Naive thymus-derived CD8-positive, alpha-beta T cell (primary cell): ENCODE measurements around the gene KIF25. TPM values are rescaled to one million over a fixed set of nuclear protein-coding genes. Genes with fewer than 3 reads are reported as not detected.
"Not testable (repeated sequence)": the region's sequence is repeated elsewhere in the genome, so short reads cannot be mapped to it uniquely, and the experiment has no call there.

Experiments used
- ATAC-seq, 2 donors: fragments of 150-1000 bp; cut with Tn5 transposase in 1 of 2; sonication (Bioruptor Pico), chemical (Tn5 transposase) in 1 of 2; 1 replicate in 1 of 2; 2 replicates in 1 of 2; pipeline ENCODE4 v1.10.0; 2021; ENCODE audit warnings: mild to moderate bottlenecking in 2 of 2, moderate library complexity in 2 of 2
- POLR2A ChIA-PET: fragments of 350-600 bp; sonication (Branson Sonifier 250); formaldehyde crosslinking; loops from one replicate; lab custom pipeline; 2021; ENCODE audit warnings: antibody characterized with exemption; lab: Charles Lee
- DNase-seq, 10 donors: peaks; one replicate each; pipeline versions ENCODE4 v3.0.0 to v3.0.0-alpha.2; 2020 to 2022
- H3K27ac Mint-ChIP-seq, 10 donors: one replicate each; pipeline ENCODE4 v1.8.0; 2020 to 2022; ENCODE audit warnings: mild to moderate bottlenecking in 10 of 10, mixed read lengths in 10 of 10, moderate library complexity in 4 of 10, inconsistent platforms in 1 of 10
- H3K27me3 Mint-ChIP-seq, 5 donors: one replicate each; pipeline ENCODE4 v1.8.0; 2021 to 2022; ENCODE audit warnings: mixed read lengths in 5 of 5
- H3K36me3 Mint-ChIP-seq, 3 donors: one replicate each; pipeline ENCODE4 v1.8.0; 2020 to 2022; ENCODE audit warnings: mixed read lengths in 3 of 3, mild to moderate bottlenecking in 2 of 3, inconsistent platforms in 1 of 3
- H3K4me1 Mint-ChIP-seq, 4 donors: one replicate each; pipeline ENCODE4 v1.8.0; 2021 to 2022; ENCODE audit warnings: mixed read lengths in 4 of 4
- H3K4me3 Mint-ChIP-seq, 10 donors: one replicate each; pipeline ENCODE4 v1.8.0; 2020 to 2022; ENCODE audit warnings: mild to moderate bottlenecking in 10 of 10, mixed read lengths in 10 of 10, moderate library complexity in 6 of 10, inconsistent platforms in 1 of 10
- H3K9me3 Mint-ChIP-seq, 9 donors: one replicate each; pipeline ENCODE4 v1.8.0; 2020 to 2022; ENCODE audit warnings: mixed read lengths in 9 of 9, mild to moderate bottlenecking in 3 of 9, inconsistent platforms in 1 of 9, moderate library complexity in 1 of 9
- polyA plus RNA-seq, 3 donors: library from polyadenylated mRNA; unstranded; fragments of 300-500 nt; fragmentation: Illumina TruSeq; gene quantifications; one replicate each; pipeline ENCODE4 v1.2.3, GENCODE V29; 2021
- total RNA-seq, 8 experiments: library from RNA in 2 of 8; stranded (reverse) in 2 of 8; gene quantifications; one replicate each; pipeline ENCODE4 v1.2.3 and lab custom pipeline; 2021 to 2026

The KIF25 gene
- total and polyA plus RNA-seq, 5 experiments from 2014 or later: not detected

DNA sequence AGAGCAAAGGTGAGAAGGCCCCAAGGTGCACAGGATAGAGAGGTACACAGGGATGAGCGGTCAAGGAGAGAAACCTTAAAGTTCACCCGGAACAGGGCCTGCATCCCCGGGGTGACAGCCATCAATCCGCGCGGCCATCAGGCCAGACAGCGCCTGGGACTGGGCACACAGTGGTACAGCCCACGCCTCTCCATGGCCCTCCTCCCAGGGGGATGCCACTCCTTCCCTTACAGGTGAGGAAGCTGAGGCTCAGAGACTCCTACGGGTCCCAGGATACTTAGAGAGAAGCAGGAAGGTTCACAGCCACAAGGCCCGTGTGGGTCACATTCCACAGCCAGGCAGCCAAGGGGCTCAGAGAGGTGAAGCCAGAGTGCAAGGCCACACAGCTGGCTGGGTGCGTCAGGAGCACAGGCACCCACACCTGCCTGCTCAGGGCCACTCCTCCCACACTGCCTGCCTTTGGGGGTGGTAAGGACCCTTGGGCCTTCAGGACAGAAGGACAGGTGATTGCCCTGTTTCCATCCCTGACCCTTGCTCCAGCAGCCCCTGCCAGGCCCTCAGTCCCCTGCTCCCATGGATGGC is 66.8 kb downstream of the KIF25 start:
- Mint-ChIP-seq H3K27ac (no peak overlapping the region), H3K9me3 (peaks cover 0 to 2% (median 0%) of the 10 kb centered on the region in 9 donors), H3K4me1 (peaks cover 0 to 2% (median 0%) of the 10 kb centered on the region in 4 donors), H3K36me3 (no peaks in the 10 kb centered on the region), H3K27me3 (peaks cover 0 to 3% (median 0%) of the 10 kb centered on the region in 5 donors), H3K4me3 (no peak overlapping the region)
- POLR2A ChIA-PET: no interaction called here
- DNase-seq: no peak
- no peak for ATAC-seq

GRCh38 chr6:168067081-168067759 is 69.7 kb downstream of the KIF25 start:
- Mint-ChIP-seq H3K4me1 (no peaks in the 10 kb centered on the region), H3K9me3 (peaks cover 0 to 2% (median 0%) of the 10 kb centered on the region in 9 donors), H3K4me3 (no peak overlapping the region), H3K27ac (no peak overlapping the region), H3K36me3 (no peaks in the 10 kb centered on the region), H3K27me3 (peaks cover 0 to 12% (median 0%) of the 10 kb centered on the region in 5 donors)
- DNase-seq (no peak), ATAC-seq (no peak)
- POLR2A ChIA-PET: no interaction called here

DNA sequence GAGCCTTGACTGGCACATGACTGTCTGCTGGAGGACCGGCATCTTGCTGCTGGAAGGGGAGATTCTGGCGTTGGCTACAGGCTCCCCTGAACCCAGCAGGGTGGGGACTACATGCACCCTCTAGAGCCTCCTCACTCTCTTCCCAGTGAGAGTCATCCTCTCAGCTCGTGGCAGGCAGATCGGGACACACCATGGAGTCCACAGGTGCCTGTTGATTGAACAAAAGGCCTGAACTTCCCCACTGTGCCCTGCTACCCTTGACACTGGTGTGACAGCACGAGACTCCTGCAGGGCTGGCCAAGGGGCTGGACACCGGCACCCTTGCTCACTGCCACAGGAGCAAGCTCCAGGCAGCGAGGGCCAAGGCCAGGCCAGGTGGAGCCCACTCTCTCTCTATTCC is 73.3 kb downstream of the KIF25 start:
- ATAC-seq: no peak
- Mint-ChIP-seq H3K27me3 (peaks cover 0 to 8% (median 0%) of the 10 kb centered on the region in 5 donors), H3K9me3 (no peaks in the 10 kb centered on the region), H3K36me3 (no peaks in the 10 kb centered on the region), H3K4me3 (no peak overlapping the region), H3K27ac (no peak overlapping the region), H3K4me1 (no peaks in the 10 kb centered on the region)
- POLR2A ChIA-PET: no interaction called here
- no peak for DNase-seq

DNA sequence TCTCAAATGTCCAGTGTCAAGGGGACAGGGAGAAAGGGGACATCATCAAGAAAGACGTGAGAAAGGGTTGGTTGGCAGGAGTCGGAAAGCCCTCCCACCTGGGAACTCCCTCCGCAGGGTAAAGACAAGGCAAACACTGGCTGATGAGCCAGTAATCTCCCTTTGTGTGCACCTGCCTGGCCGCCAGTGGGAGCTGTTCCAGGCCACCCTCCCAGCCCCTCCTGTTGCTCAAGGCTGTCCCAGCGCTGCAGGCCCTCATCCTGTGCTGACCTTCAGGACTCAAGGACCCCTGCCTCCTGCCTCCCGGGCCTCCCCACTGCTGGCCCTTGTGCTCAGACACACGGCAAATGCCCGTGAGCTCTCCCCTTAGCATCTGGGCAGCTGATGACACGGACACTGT is 74.1 kb downstream of the KIF25 start:
- POLR2A ChIA-PET: no interaction called here
- no peaks in the 10 kb centered on the region for H3K4me1 Mint-ChIP-seq
- DNase-seq (no peak), ATAC-seq (no peak)
- H3K27ac Mint-ChIP-seq: no peak overlapping the region
- no peaks in the 10 kb centered on the region for H3K36me3 Mint-ChIP-seq
- H3K9me3 Mint-ChIP-seq: no peaks in the 10 kb centered on the region
- H3K4me3 Mint-ChIP-seq: no peak overlapping the region
- H3K27me3 Mint-ChIP-seq: peaks cover 0 to 8% (median 0%) of the 10 kb centered on the region in 5 donors

DNA sequence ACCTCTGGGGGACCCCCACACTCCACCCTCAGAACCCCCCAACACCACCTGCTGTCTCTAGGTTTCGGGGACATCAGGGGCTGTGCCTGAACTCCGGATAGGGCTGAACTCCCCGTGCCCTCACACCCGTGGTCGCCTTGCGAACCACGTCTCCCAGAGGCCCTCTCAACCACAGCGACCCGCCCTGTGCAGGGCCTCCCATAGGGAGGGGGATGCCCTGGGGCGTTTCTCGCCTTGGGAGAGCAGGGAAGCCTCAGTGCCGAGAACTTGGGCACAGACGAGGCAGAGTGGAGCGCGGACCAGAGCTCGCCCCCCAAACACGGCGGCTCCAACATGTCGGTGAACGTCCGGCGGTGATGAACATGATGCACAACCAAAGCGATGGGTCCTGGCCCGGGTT is 74.8 kb downstream of the KIF25 start:
- no peaks in the 10 kb centered on the region for H3K36me3 Mint-ChIP-seq
- H3K27me3 Mint-ChIP-seq: peaks cover 0 to 8% (median 0%) of the 10 kb centered on the region in 5 donors
- no peak for DNase-seq
- no peak overlapping the region for H3K27ac Mint-ChIP-seq
- H3K9me3 Mint-ChIP-seq: no peaks in the 10 kb centered on the region
- no peak for ATAC-seq
- no peak overlapping the region for H3K4me3 Mint-ChIP-seq
- POLR2A ChIA-PET: no interaction called here
- H3K4me1 Mint-ChIP-seq: no peaks in the 10 kb centered on the region

- no peak overlapping the region for H3K27ac Mint-ChIP-seq
- H3K36me3 Mint-ChIP-seq: no peaks in the 10 kb centered on the region
- POLR2A ChIA-PET: no interaction called here
- ATAC-seq (no peak), DNase-seq (no peak)
- H3K4me3 Mint-ChIP-seq: no peak overlapping the region
- no peaks in the 10 kb centered on the region for H3K4me1 Mint-ChIP-seq
- H3K9me3 Mint-ChIP-seq: no peaks in the 10 kb centered on the region
- H3K27me3 Mint-ChIP-seq: peaks cover 0 to 8% (median 0%) of the 10 kb centered on the region in 5 donors
These were observed 75.3 kb downstream of the KIF25 start for GRCh38 chr6:168072730-168073129.

GRCh38 chr6:168073937-168074730 is 76.7 kb downstream of the KIF25 start:
- no peaks in the 10 kb centered on the region for H3K9me3 Mint-ChIP-seq
- POLR2A ChIA-PET: no interaction called here

DNA sequence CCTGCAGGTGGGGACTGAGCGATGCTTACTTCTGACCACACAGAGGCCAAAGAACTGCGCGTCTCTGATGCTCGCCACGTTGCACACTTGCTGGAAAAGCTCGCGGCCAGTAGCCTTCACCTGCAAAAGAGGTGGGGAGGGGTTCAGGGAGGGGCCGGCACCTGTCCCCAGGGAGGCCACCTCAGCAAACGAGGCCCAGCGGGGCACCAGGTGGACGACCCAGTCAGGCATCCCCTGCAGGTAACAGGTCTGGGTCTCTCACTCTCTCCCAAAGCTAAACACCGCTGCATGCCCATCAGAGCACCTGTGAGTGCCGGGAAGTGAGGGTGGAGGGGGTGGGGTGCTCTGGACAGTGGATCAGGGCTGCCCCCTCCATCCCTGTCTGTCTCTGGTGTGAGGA is 77.7 kb downstream of the KIF25 start:
- ATAC-seq: no peak
- H3K36me3 Mint-ChIP-seq: no peaks in the 10 kb centered on the region

More at GRCh38 chr6:168073937-168074730, 76.7 kb downstream of the KIF25 start:
- no peak overlapping the region for H3K27ac Mint-ChIP-seq
- H3K4me1 Mint-ChIP-seq: no peaks in the 10 kb centered on the region
- no peak for DNase-seq
- H3K27me3 Mint-ChIP-seq: peaks cover 0 to 8% (median 0%) of the 10 kb centered on the region in 5 donors
- ATAC-seq: no peak
- H3K4me3 Mint-ChIP-seq: no peak overlapping the region
- no peaks in the 10 kb centered on the region for H3K36me3 Mint-ChIP-seq

DNA sequence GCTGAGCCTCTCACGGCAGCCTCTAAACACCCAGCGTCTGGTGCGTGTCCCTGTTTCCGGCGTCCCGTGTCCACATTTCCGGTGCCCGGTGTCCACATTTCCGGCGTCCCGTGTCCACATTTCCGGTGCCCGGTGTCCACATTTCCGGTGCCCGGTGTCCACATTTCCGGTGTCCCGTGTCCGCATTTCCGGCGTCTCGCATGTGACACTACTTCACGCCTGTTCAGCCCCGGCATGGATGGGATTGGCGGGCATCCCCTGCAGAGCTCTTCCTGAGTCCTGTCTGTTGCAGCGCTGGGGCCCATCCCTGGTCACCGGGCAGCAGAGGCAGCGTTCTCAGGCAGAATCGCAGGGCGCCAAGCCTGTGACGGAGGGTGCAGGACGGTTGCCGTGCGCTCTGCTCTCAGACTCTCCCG is 78.3 kb downstream of the KIF25 start:
- Mint-ChIP-seq H3K36me3 (no peaks in the 10 kb centered on the region), H3K27ac (no peak overlapping the region), H3K4me3 (no peak overlapping the region), H3K9me3 (no peaks in the 10 kb centered on the region), H3K4me1 (no peaks in the 10 kb centered on the region), H3K27me3 (peaks cover 0 to 4% (median 0%) of the 10 kb centered on the region in 5 donors)
- no peak for ATAC-seq
- POLR2A ChIA-PET: no interaction called here
- DNase-seq: no peak

More for the DNA sequence above, 77.7 kb downstream of the KIF25 start:
- no peaks in the 10 kb centered on the region for H3K4me1 Mint-ChIP-seq
- H3K27ac Mint-ChIP-seq: no peak overlapping the region
- peaks cover 0 to 4% (median 0%) of the 10 kb centered on the region in 5 donors for H3K27me3 Mint-ChIP-seq
- H3K4me3 Mint-ChIP-seq: no peak overlapping the region
- no peaks in the 10 kb centered on the region for H3K9me3 Mint-ChIP-seq
- no peak for DNase-seq
- POLR2A ChIA-PET: no interaction called here

- H3K9me3 Mint-ChIP-seq, H3K36me3 Mint-ChIP-seq, H3K4me1 Mint-ChIP-seq, H3K27me3 Mint-ChIP-seq, H3K27ac Mint-ChIP-seq, DNase-seq, POLR2A ChIA-PET, H3K4me3 Mint-ChIP-seq, ATAC-seq: not testable (repeated sequence)
These were observed 79.9 kb downstream of the KIF25 start for GRCh38 chr6:168077401-168077800.

DNA sequence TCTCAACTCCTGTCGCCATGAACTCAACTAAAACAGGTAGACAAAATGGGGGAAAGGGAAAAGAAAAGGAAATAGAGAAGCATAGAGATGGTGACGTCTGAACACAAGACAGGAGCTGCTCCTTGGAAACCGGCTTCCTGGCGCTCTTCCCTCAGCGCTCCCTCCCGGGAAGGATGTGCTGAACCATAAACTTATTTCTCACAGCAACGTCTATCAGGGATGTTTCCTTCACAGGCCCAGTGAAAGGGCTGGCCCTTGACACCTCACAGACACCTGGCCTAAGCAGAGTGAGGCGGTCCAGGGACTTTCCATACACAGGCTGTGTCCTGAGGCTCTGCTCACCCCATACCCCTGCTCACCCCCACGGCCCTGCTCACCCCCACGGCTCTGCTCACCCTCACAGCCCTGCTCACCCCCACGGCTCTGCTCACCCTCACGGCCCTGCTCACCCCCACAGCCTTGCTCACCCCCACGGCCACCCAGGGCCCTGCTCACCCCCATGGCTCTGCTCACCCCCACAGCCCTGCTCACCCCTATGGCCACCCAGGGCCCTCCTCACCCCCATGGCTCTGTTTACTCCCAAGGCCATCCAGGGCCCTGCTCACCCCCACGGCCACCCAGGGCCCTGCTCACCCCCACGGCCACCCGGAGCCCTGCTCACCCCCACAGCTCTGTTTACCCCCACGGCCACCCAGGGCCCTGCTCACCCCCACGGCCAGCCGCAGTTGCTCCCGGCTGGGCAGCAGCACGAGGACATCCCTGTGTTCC is 80.9 kb downstream of the KIF25 start:
- Mint-ChIP-seq H3K4me3 (no peak overlapping the region), H3K27me3 (peaks cover 0 to 1% (median 0%) of the 10 kb centered on the region in 5 donors), H3K9me3 (no peaks in the 10 kb centered on the region), H3K36me3 (no peaks in the 10 kb centered on the region), H3K27ac (no peak overlapping the region), H3K4me1 (no peaks in the 10 kb centered on the region)
- ATAC-seq (no peak), DNase-seq (no peak)
- POLR2A ChIA-PET: no interaction called here

DNA sequence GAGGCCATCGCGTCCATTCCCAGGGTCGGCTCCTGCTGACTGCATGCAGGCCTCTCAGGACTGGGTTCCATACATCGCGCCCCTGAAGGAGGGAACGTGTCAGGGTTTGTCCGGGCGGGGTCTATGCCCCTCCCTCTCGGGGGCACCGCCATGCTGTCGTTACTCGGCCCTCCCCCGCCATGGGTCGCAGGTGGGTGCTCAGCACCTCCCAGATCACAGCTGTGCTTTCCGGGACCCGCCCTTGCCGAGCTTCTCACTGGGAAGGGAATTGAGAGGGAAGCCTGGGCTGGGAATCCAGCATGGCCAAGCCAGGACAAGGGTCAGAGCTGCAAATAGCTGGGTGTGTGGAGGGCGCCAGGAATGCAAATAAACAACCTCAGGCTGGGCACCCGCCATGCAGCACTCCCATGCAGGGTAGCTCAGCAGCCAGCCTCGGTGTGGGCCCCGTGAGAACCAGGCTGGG is 81.5 kb downstream of the KIF25 start, which contains the start of gene FRMD1:
TSS of gene FRMD1 (minus strand) at position 270 of the 463 bp plus-strand sequence. CDS start at position 152, 118 bp downstream.
- no peaks in the 10 kb centered on the region for H3K9me3 Mint-ChIP-seq
- H3K27me3 Mint-ChIP-seq: peaks cover 0 to 1% (median 0%) of the 10 kb centered on the region in 5 donors
- DNase-seq (no peak), ATAC-seq (no peak)
- H3K27ac Mint-ChIP-seq: no peak within 1 kb of the TSS
- POLR2A ChIA-PET: no interaction called here
- H3K36me3 Mint-ChIP-seq: no peaks in the 10 kb centered on the region
- H3K4me3 Mint-ChIP-seq: no peak within 1 kb of the TSS
- no peaks in the 10 kb centered on the region for H3K4me1 Mint-ChIP-seq
